Duodenal mucosa (tissue), 2 donors: Measurements from ENCODE around the gene RBMS2.

ENCODE experiments used
- H3K27ac ChIP-seq: one replicate; pipeline ENCODE4 v1.7.0; 2013; ENCODE audit warnings: low read depth, low read length
- H3K27me3 ChIP-seq, 2 donors: one replicate each; pipeline ENCODE4 v1.7.0; 2013; ENCODE audit warnings: low read length in 2 of 2, control low read depth in 1 of 2; ENCODE audit not compliant: insufficient read depth in 2 of 2, control insufficient read depth in 1 of 2
- H3K36me3 ChIP-seq, 2 donors: one replicate each; pipeline ENCODE4 v1.7.0; 2013; ENCODE audit warnings: low read length in 2 of 2, control low read depth in 1 of 2; ENCODE audit not compliant: insufficient read depth in 2 of 2, control insufficient read depth in 1 of 2
- H3K4me1 ChIP-seq, 2 donors: one replicate each; pipeline ENCODE4 v1.7.0; 2013; ENCODE audit warnings: low read length in 2 of 2, control low read depth in 1 of 2; ENCODE audit not compliant: insufficient read depth in 2 of 2, control insufficient read depth in 1 of 2
- H3K4me3 ChIP-seq, 2 donors: one replicate each; pipeline ENCODE4 v1.7.0; 2013; ENCODE audit warnings: low read length in 2 of 2, low read depth in 1 of 2
- H3K9ac ChIP-seq, 2 donors: one replicate each; pipeline ENCODE4 v1.7.0; 2013; ENCODE audit warnings: low read length in 2 of 2, low read depth in 1 of 2
- H3K9me3 ChIP-seq, 2 donors: one replicate each; pipeline ENCODE4 v1.7.0; 2013; ENCODE audit warnings: low read length in 2 of 2, control low read depth in 1 of 2; ENCODE audit not compliant: control insufficient read depth in 1 of 2

The RBMS2 gene

GRCh38 chr12:56521590-56522371, at the start of gene RBMS2:
TSS of gene RBMS2 (plus strand) at chr12:56521820. CDS start at chr12:56522024, 204 bp downstream.
- peak within 1 kb of the TSS; percentile 54 to 65 for H3K9ac ChIP-seq
- no peaks in the 10 kb centered on the region for H3K27me3 ChIP-seq
- no peaks in the 10 kb centered on the region for H3K9me3 ChIP-seq
- H3K27ac ChIP-seq, result peak within 1 kb of the TSS; percentile 67
- peaks cover 3 to 15% of the 10 kb centered on the region in 2 donors for H3K4me1 ChIP-seq
- peak within 1 kb of the TSS; percentile 69 to 84 for H3K4me3 ChIP-seq
- no peaks in the 10 kb centered on the region for H3K36me3 ChIP-seq

GRCh38 chr12:56474389-56474788, 47.2 kb upstream of the RBMS2 start:
- Histone ChIP-seq H3K9me3 (no peaks in the 10 kb centered on the region), H3K36me3 (peaks cover 0 to 17% of the 10 kb centered on the region in 2 donors), H3K9ac (no peak overlapping the region), H3K4me3 (no peak overlapping the region), H3K27me3 (no peaks in the 10 kb centered on the region), H3K27ac (no peak overlapping the region), H3K4me1 (peaks cover 5 to 7% of the 10 kb centered on the region in 2 donors)

- Histone ChIP-seq H3K4me1 (no peaks in the 10 kb centered on the region), H3K9me3 (no peaks in the 10 kb centered on the region), H3K27me3 (no peaks in the 10 kb centered on the region), H3K9ac (no peak overlapping the region), H3K36me3 (peaks cover 0 to 13% of the 10 kb centered on the region in 2 donors), H3K27ac (no peak overlapping the region), H3K4me3 (no peak overlapping the region)
These were observed 45.5 kb upstream of the RBMS2 start for GRCh38 chr12:56476143-56476542.

- Histone ChIP-seq H3K27ac (no peak overlapping the region), H3K27me3 (no peaks in the 10 kb centered on the region), H3K9me3 (no peaks in the 10 kb centered on the region), H3K4me3 (no peak overlapping the region), H3K36me3 (peaks cover 0 to 11% of the 10 kb centered on the region in 2 donors), H3K9ac (no peak overlapping the region), H3K4me1 (no peaks in the 10 kb centered on the region)
These were observed 44.6 kb upstream of the RBMS2 start for GRCh38 chr12:56476972-56477432.

GRCh38 chr12:56477521-56478225, 43.9 kb upstream of the RBMS2 start:
- Histone ChIP-seq H3K27me3 (no peaks in the 10 kb centered on the region), H3K4me3 (no peak overlapping the region), H3K9me3 (no peaks in the 10 kb centered on the region), H3K27ac (no peak overlapping the region), H3K36me3 (peaks cover 0 to 11% of the 10 kb centered on the region in 2 donors), H3K4me1 (no peaks in the 10 kb centered on the region), H3K9ac (no peak overlapping the region)

- Histone ChIP-seq H3K27ac (no peak overlapping the region), H3K27me3 (no peaks in the 10 kb centered on the region), H3K9ac (no peak overlapping the region), H3K4me1 (no peaks in the 10 kb centered on the region), H3K9me3 (no peaks in the 10 kb centered on the region), H3K4me3 (no peak overlapping the region), H3K36me3 (peaks cover 0 to 1% of the 10 kb centered on the region in 2 donors)
These were observed 42.0 kb upstream of the RBMS2 start for GRCh38 chr12:56479625-56480024.

GRCh38 chr12:56484566-56484965, 37.1 kb upstream of the RBMS2 start:
- peaks cover 12 to 13% of the 10 kb centered on the region in 2 donors for H3K4me1 ChIP-seq
- no peak overlapping the region for H3K27ac ChIP-seq
- no peak overlapping the region for H3K9ac ChIP-seq

GRCh38 chr12:56486694-56487093, 34.9 kb upstream of the RBMS2 start:
- no peak overlapping the region for H3K4me3 ChIP-seq
- H3K9ac ChIP-seq, result no peak overlapping the region

More at GRCh38 chr12:56484566-56484965, 37.1 kb upstream of the RBMS2 start:
- Histone ChIP-seq H3K36me3 (no peaks in the 10 kb centered on the region), H3K27me3 (no peaks in the 10 kb centered on the region), H3K9me3 (no peaks in the 10 kb centered on the region), H3K4me3 (no peak overlapping the region)

GRCh38 chr12:56487448-56488040, 34.1 kb upstream of the RBMS2 start:
- peak overlapping the region; percentile 58 to 79 for H3K4me3 ChIP-seq
- H3K36me3 ChIP-seq, result no peaks in the 10 kb centered on the region
- no peak overlapping the region for H3K27ac ChIP-seq
- H3K9me3 ChIP-seq, result no peaks in the 10 kb centered on the region
- H3K9ac ChIP-seq, result peak overlapping the region; percentile 43 to 51
- peaks cover 12 to 13% of the 10 kb centered on the region in 2 donors for H3K4me1 ChIP-seq
- H3K27me3 ChIP-seq, result peaks cover 0 to 4% of the 10 kb centered on the region in 2 donors

More at GRCh38 chr12:56486694-56487093, 34.9 kb upstream of the RBMS2 start:
- no peaks in the 10 kb centered on the region for H3K36me3 ChIP-seq
- no peak overlapping the region for H3K27ac ChIP-seq
- H3K9me3 ChIP-seq, result no peaks in the 10 kb centered on the region
- peaks cover 0 to 4% of the 10 kb centered on the region in 2 donors for H3K27me3 ChIP-seq
- peaks cover 12 to 13% of the 10 kb centered on the region in 2 donors for H3K4me1 ChIP-seq
